HCT116 (cell line): ENCODE data around the gene ATG5.

ENCODE experiments used
- CTCF ChIP-seq, 3 experiments: fragments of 200-600 bp in 1 of 3; sonication (generic) in 1 of 3; IDR thresholded peaks in 2 of 3; conservative IDR thresholded peaks in 1 of 3; 2 replicates each; pipeline ENCODE4 v1.5.1; 2012 to 2017; ENCODE audit warnings: low read depth in 2 of 3, low read length in 2 of 3, antibody characterized with exemption in 1 of 3, borderline replicate concordance in 1 of 3, control low read depth in 1 of 3, mild to moderate bottlenecking in 1 of 3, mixed read lengths in 1 of 3, mixed run types in 1 of 3, moderate library complexity in 1 of 3; ENCODE audit not compliant: insufficient read depth in 1 of 3
- POLR2A ChIP-seq: IDR thresholded peaks from 2 replicates; pipeline ENCODE4 v1.7.0; 2011; ENCODE audit warnings: borderline replicate concordance; ENCODE audit not compliant: insufficient read depth, insufficient read length; ENCODE audit errors: extremely low read depth

- TF ChIP-seq POLR2A (no peak), CTCF (IDR thresholded peaks at IDR 0.05 in 2 of 3, conservative IDR thresholded peaks at IDR 0.05 in 1 of 3; ENCODE audit: borderline replicate concordance in 1 of 3, insufficient read depth in 1 of 3, low read depth in 2 of 3, low read length in 2 of 3) (no peak)
Observed at GRCh38 chr6:106162921-106163320, 162.6 kb downstream of the ATG5 start.
